HUES48 (cell line): ENCODE measurements around the gene FAM185A.
A peak's percentile ranks its signal among the peaks of the same experiment; 100 is the strongest.
"Not testable (repeated sequence)": the region's sequence is repeated elsewhere in the genome, so short reads cannot be mapped to it uniquely, and the experiment has no call there.

Source experiments
- H3K27ac ChIP-seq: one replicate; pipeline ENCODE4 v1.7.0; 2013; ENCODE audit warnings: low read depth, low read length, inconsistent platforms
- H3K27me3 ChIP-seq: 2 replicates; pipeline ENCODE4 v1.6.1; 2013; ENCODE audit warnings: mild to moderate bottlenecking, low read length; ENCODE audit not compliant: control insufficient read depth, insufficient read depth
- H3K36me3 ChIP-seq: 2 replicates; pipeline ENCODE4 v1.6.1; 2013; ENCODE audit warnings: low read length; ENCODE audit not compliant: control insufficient read depth, insufficient read depth
- H3K4me1 ChIP-seq: 2 replicates; pipeline ENCODE4 v1.6.1; 2013; ENCODE audit warnings: mild to moderate bottlenecking, low read length; ENCODE audit not compliant: control insufficient read depth, insufficient read depth
- H3K4me3 ChIP-seq: 2 replicates; pipeline ENCODE4 v1.5.1; 2013; ENCODE audit warnings: mild to moderate bottlenecking, low read depth, low read length
- H3K9ac ChIP-seq: 2 replicates; pipeline ENCODE4 v1.6.1; 2013; ENCODE audit warnings: mild to moderate bottlenecking, low read depth, low read length, moderate library complexity
- H3K9me3 ChIP-seq: 2 replicates; pipeline ENCODE4 v1.6.1; 2013; ENCODE audit warnings: low read length; ENCODE audit not compliant: control insufficient read depth, insufficient read depth

FAM185A gene

DNA sequence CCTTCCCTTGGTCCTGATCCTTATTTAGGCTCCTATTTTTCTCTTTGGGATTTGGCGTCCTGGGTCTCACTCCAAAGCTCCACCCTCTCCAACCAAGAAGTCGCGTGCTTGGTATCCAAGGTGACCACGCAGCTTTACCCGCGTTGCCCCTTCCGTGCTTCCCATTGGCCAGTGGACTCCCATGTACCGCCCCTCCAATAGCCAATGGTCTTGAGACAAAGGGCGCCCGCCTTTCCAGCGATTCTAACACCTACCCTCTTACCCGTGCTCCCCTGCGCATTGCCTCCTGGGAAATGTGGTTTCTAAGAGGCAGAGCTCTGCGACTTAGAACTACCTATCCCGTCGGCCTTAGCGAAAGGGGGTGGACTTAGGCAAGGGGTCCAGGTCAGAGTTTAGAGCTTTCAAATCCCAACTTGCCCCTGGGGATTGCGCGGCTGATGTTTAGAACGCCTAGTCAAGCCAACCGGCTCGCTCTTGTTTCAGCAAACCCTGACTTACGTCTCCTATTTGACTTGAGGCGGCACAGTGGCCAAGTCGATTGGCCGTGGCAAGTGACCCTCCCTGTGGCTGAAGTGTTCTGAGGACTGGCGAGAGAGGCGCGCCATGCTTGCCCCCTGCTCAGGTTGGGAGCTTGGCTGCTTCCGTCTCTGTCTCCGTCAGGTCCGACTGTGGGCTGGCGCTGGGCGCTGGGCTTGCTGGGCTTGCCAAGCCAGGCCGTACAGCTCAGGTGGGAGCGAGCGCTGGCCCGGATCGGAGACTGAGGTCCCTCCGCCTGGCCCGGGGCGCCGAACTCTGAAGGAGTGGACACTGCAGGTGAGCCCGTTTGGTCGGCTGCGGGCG is at the start of gene FAM185A:
Gene FAM185A (plus strand): TSS at position 395 of the 840 bp plus-strand sequence. CDS start 209 bp downstream, at position 604.
- H3K36me3 ChIP-seq, H3K9me3 ChIP-seq, H3K27me3 ChIP-seq, H3K4me1 ChIP-seq: not testable (repeated sequence)
- H3K9ac ChIP-seq, result peak within 1 kb of the TSS; percentile 67
- peak within 1 kb of the TSS; percentile 79 for H3K4me3 ChIP-seq
- H3K27ac ChIP-seq, result peak within 1 kb of the TSS; percentile 75

DNA sequence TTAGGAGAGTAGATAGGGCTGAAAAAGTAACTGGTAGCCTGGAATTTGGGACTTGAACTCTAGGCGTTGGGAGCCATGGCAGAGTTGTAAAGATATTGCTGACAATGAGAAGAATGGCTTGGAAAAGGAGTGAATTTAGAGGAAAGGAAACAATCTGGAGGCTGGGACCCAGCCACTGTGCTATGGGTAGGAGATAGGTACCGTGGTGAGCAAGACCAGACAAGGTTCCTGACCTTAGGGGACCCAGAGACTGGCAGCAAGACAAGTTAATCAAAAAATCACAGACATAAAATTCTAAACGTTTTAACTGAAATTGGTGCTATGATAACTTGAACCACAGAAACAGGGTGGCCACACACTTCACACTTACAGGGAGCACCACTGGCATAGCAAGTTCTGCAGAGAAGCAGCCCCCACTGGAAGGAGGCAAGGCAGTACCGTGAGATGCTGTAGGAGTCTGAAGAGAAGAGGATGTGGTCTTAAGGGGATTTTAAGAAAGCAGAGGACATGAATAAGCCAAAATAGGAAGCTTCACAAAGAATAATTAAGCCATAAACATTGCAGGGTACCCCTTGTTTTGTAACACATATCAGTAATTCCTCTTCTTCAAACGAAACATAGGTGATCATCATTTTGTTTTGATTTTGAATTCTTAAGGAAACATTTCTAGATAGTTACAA is 35.6 kb upstream of the FAM185A start:
- not testable (repeated sequence) for H3K4me3 ChIP-seq, H3K36me3 ChIP-seq, H3K27me3 ChIP-seq, H3K27ac ChIP-seq, H3K9ac ChIP-seq, H3K9me3 ChIP-seq, H3K4me1 ChIP-seq

DNA sequence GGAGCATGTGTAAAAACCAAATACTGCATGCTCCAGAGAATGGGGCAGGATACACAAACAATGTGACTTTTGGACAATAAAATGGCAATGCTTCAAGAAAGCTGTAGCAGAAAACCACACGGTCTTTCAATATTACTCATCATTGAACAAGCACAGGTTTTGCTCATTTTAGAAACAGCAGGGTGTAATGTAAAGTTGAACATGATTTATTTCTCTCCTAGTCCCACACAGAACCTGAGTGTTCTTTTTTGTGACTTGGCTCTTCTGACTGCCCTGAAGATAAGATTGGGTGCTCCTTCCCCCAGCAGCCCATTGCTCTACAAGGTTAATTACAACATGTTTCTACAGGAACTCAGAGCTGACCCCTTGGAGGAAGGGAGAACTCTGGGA is 35.1 kb upstream of the FAM185A start:
- H3K27ac ChIP-seq, H3K27me3 ChIP-seq, H3K36me3 ChIP-seq, H3K4me3 ChIP-seq, H3K4me1 ChIP-seq, H3K9ac ChIP-seq, H3K9me3 ChIP-seq: not testable (repeated sequence)

DNA sequence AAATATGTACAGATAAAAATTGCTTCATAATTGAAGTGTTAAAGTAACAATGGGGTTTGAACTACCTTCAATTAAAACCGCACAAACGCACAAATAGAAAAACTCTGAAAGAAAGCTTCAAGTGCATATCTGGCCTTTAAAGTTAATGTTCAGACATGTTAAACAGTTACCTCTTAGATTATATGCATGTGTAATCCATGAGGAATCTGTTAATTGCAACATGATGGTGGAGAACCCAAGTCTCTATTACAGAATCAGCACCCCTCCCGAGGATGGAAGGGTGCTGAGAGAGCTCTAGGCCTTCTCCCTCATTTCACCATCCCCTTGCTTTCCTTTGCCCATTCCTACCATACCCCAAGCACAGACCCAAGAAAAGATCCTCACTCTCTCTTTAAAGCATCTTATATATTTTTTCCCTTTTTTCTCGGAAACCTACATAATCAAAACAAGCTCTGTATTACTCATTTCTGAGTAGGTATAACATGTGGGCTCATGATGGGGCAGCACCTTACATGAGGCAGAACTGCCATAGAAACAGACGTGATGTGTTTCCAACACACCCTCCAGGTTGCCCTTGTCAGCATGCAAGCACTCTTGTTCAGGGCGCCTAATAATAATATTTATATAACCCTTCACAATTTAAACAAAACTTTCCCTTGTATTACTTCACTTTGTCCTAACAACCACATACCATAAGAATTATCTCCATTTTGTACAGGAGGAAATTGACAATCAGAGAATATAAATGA is 33.9 kb upstream of the FAM185A start:
- H3K9ac ChIP-seq, H3K27me3 ChIP-seq, H3K4me1 ChIP-seq, H3K4me3 ChIP-seq, H3K36me3 ChIP-seq, H3K9me3 ChIP-seq, H3K27ac ChIP-seq: not testable (repeated sequence)

DNA sequence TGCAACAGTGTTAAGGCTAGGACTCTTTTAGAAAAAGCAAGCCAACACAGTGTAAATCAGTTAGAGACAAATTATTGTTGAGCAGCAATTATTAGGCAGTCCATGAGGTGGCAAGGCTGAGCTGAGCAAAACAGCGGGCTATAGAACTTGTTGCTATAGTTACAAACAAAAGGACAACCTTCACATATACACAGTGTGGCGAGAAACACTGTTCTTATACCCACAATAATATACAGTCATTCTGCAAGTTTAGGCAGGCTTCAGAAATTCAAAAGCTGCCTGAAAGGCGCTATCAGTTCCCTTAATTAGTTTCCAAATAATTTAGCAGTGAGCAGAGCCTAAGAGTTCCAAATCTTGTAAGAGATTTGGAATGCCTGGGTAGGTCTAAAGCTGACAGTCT is 33.1 kb upstream of the FAM185A start:
- not testable (repeated sequence) for H3K9me3 ChIP-seq, H3K27me3 ChIP-seq, H3K4me3 ChIP-seq, H3K27ac ChIP-seq, H3K36me3 ChIP-seq, H3K9ac ChIP-seq, H3K4me1 ChIP-seq

DNA sequence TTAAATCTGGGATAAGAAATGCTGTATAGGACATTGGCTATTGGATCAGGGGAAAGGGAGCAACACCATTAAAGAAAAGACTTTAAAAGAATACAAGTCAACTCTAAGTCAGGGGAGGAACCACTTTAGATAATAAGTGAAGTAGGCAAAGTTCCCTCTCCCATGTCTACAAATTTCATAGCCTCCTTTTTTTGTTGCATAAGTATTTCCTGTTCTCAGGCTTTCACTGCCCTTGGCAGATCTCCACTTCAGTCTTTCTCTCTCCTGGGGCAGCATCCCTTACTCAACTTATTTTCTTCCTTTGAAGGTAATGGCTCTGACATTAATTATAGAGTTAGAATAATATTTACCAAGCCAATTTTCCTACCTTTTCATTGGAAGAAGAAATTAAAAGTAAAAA is 30.3 kb upstream of the FAM185A start:
- H3K4me3 ChIP-seq, H3K27ac ChIP-seq, H3K9ac ChIP-seq, H3K36me3 ChIP-seq, H3K27me3 ChIP-seq, H3K4me1 ChIP-seq, H3K9me3 ChIP-seq: not testable (repeated sequence)

DNA sequence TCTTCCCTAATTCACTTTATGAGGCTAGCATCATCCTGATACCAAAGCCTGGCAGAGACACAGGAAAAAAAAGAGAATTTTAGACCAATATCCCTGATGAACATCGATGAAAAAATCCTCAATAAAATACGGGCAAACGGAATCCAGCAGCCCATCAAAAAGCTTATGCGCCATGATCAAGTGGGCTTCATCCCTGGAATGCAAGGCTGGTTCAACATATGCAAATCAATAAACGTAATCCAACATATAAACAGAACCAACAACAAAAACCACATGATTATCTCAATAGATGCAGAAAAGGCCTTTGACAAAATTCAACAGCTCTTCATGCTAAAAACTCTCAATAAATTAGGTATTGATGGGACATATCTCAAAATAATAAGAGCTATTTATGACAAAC is 22.6 kb upstream of the FAM185A start:
- not testable (repeated sequence) for H3K4me1 ChIP-seq, H3K9me3 ChIP-seq, H3K4me3 ChIP-seq, H3K36me3 ChIP-seq, H3K27ac ChIP-seq, H3K27me3 ChIP-seq, H3K9ac ChIP-seq

DNA sequence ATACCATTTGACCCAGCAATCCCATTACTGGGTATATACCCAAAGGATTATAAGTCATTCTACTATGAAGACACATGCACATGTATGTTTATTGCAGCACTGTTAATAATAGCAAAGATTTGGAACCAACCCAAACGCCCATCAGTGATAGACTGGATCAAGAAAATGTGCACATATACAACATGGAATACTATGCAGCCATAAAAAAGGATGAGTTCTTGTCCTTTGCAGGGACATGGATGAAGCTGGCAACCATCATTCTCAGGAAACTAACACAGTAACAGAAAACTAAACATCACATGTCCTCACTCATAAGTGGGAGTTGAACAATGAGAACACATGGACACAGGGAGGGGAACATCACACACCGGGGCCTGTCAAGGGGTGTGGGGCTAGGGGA is 19.1 kb upstream of the FAM185A start:
- not testable (repeated sequence) for H3K4me1 ChIP-seq, H3K9ac ChIP-seq, H3K27me3 ChIP-seq, H3K9me3 ChIP-seq, H3K36me3 ChIP-seq, H3K4me3 ChIP-seq, H3K27ac ChIP-seq

DNA sequence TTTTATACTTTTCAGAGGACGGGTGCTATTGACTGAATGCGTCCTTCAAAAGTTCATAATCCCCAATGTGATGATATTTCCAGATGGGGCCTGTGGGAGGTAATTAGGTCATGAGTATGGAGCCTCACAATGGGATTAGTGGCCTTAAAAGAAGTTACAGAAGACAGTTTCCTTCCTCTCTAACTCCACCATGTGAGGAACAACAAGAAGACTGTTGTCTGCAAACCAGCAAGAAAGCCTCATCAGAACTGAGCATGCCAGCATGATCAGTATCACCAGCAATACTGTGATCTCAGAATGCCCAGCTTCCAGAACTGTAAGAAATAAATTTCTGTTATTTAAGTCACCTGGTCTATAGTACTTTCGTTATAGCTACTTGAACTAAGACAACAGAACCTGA is 18.4 kb upstream of the FAM185A start:
- not testable (repeated sequence) for H3K36me3 ChIP-seq, H3K9ac ChIP-seq, H3K27ac ChIP-seq, H3K27me3 ChIP-seq, H3K4me1 ChIP-seq, H3K4me3 ChIP-seq, H3K9me3 ChIP-seq

DNA sequence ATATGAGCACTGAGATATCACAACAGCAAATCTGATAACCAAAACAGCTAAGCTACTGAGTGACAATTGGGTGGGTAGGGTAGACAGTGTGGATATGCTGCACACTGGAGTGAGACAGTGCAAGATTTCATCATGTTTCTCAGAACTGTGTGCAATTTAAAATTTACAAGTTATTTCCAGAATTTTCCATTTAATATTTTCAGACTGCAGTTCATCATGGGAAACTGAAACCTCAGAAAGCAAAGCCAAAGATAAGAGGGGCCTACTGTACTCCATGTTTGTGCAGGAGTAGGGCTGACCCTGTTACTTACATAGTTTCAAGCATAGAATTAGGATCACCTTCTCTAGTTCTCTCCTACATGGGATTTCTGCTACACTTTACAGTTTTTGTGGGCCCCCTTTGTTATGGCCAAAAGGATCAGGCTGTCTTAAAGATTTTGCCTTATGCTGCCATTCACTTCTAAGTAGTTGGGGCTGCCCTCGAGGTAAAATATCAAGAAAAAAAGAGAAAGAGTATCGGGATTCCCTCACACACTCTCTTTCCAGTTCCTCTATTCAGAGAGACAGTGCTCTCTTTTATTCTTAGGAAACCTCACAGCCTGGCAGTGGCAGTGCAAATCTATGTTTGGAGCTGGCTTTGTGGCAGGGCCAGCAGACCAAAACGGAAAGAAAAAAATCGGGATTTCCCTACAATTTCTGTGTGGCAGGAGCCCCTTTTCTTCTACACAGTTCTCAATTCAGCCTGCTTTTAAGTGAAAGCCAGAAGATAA is 6.6 kb upstream of the FAM185A start:
- H3K4me1 ChIP-seq, H3K27me3 ChIP-seq, H3K36me3 ChIP-seq, H3K27ac ChIP-seq, H3K9ac ChIP-seq, H3K9me3 ChIP-seq, H3K4me3 ChIP-seq: not testable (repeated sequence)

DNA sequence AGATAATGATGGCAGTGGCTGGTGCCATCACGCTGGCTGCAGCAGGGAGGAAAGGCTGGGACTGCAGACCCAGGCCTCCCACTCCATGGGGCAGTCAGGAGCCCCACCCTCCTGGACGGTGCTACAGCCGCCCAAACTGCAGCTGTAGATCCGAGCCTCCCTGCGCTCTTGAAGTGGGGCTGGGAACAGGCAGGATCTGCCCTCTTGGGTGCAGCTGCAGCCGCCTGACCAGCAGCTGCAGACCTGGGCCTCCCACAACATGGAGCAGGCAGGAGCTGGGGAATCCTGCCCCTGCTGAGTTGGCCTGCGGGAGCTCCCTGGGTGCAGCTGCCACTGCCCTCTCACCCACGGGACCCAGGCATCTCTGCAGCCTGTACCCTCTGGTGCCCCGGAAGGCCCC is 4.9 kb upstream of the FAM185A start:
- not testable (repeated sequence) for H3K27me3 ChIP-seq, H3K36me3 ChIP-seq, H3K9me3 ChIP-seq, H3K4me3 ChIP-seq, H3K4me1 ChIP-seq, H3K27ac ChIP-seq, H3K9ac ChIP-seq
